GM12892 (cell line): ENCODE data around the gene B3GNT5.

ENCODE experiments used
- POLR2A ChIP-seq: IDR thresholded peaks from 2 replicates; pipeline ENCODE4 v1.6.1; 2011; ENCODE audit warnings: low read depth, low read length, control low read depth
- POLR2AphosphoS5 ChIP-seq: IDR thresholded peaks from 2 replicates; pipeline ENCODE4 v1.6.1; 2011; ENCODE audit warnings: low read depth, low read length, control low read depth
- TAF1 ChIP-seq: IDR thresholded peaks from 2 replicates; pipeline ENCODE4 v1.6.1; 2011; ENCODE audit warnings: low read depth, mild to moderate bottlenecking, control low read depth, low read length, borderline replicate concordance

GRCh38 chr3:183208260-183208659, 44.8 kb upstream of the B3GNT5 start:
- no peak for TF ChIP-seq POLR2AphosphoS5
- no peak for TF ChIP-seq POLR2A
- no peak for TF ChIP-seq TAF1
